GM12878 (cell line): ENCODE measurements around the gene GNG5.

Experiments
- CHD2 ChIP-seq: IDR thresholded peaks from 2 replicates; pipeline ENCODE4 v1.6.1; 2011; ENCODE audit warnings: low read depth, low read length, improper control_type of control experiment, borderline replicate concordance
- CTCF ChIP-seq, 3 experiments: IDR thresholded peaks in 2 of 3; conservative IDR thresholded peaks in 1 of 3; 2 replicates each; pipeline ENCODE4 v1.5.1; 2011; ENCODE audit warnings: low read depth in 3 of 3, low read length in 3 of 3, mild to moderate bottlenecking in 3 of 3, control low read depth in 2 of 3, moderate library complexity in 2 of 3, inconsistent platforms in 1 of 3, mixed read lengths in 1 of 3; ENCODE audit not compliant: control insufficient read depth in 2 of 3, insufficient read depth in 1 of 3; ENCODE audit errors: extremely low read depth in 1 of 3
- EP300 ChIP-seq, 2 experiments: fragments of 150-350 bp in 1 of 2; IDR thresholded peaks; 2 replicates each; pipeline ENCODE4 v1.6.1; 2011 to 2012; ENCODE audit warnings: low read depth in 2 of 2, low read length in 2 of 2, borderline replicate concordance in 1 of 2, improper control_type of control experiment in 1 of 2, inconsistent platforms in 1 of 2; ENCODE audit not compliant: control insufficient read depth in 1 of 2
- EZH2 ChIP-seq: IDR thresholded peaks from 2 replicates; pipeline ENCODE4 v1.6.1; 2012; ENCODE audit warnings: low read depth, mild to moderate bottlenecking, control low read depth, inconsistent platforms, low read length, borderline replicate concordance; ENCODE audit not compliant: control insufficient read depth
- MXI1 ChIP-seq: fragments of 150-350 bp; IDR thresholded peaks from 2 replicates; pipeline ENCODE4 v1.6.1; 2011; ENCODE audit warnings: low read depth, mild to moderate bottlenecking, inconsistent platforms, low read length, improper control_type of control experiment
- SIN3A ChIP-seq: IDR thresholded peaks from 2 replicates; pipeline ENCODE4 v1.6.1; 2012; ENCODE audit warnings: low read depth, low read length, improper control_type of control experiment
- SMAD1 ChIP-seq: fragments of 450-650 bp; IDR thresholded peaks from 2 replicates; pipeline ENCODE4 v1.6.1; 2018; ENCODE audit warnings: mild to moderate bottlenecking, low read depth; ENCODE audit not compliant: partially characterized antibody
- SMC3 ChIP-seq: IDR thresholded peaks from 2 replicates; pipeline ENCODE4 v1.6.1; 2011; ENCODE audit warnings: low read length, improper control_type of control experiment, borderline replicate concordance
- ZNF24 ChIP-seq: fragments of 450-650 bp; IDR thresholded peaks from 2 replicates; pipeline ENCODE4 v1.6.1; 2017; ENCODE audit warnings: antibody characterized with exemption, mild to moderate bottlenecking

DNA sequence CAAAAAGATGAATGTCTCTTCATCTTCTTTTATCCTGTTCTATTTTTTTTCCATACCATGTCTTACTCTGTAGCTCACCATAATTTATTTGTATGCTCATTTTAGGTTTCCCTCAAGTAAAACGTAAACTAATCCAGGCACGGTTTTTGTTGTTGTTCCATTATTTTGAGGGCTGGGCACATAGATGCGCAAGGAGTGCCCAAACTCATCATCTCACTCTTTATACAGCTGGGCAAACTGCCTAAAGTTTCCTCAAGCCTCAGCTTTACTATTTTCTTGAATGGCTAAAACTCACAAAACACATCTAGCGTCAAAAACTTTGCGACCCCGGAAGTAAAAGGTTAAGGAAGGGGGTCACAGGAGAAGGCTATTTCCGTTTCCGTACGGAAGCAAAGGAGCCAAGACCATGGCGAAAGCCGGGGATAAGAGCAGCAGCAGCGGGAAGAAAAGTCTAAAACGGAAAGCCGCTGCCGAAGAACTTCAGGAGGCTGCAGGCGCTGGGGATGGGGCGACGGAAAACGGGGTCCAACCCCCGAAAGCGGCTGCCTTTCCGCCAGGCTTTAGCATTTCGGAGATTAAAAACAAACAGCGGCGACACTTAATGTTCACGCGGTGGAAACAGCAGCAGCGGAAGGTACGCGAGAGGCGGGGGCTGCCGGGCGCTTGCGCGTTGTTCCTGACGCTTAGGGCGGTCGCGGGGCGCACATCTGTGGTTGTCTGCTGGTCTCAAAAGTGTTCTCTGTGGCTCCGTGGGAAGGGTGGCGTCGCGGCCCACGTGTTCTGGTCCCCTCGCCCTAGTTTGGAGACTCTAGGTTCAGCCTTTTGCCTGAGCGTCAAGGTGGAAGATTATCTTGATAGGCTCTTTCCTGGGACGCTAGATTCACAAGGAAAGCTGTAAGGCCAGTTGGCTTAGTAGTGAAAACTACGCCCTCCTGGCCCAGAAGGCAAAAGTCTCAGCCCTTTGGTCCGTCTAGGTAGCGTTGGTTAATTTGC is 27.2 kb downstream of the GNG5 start, which contains the start of gene RPF1:
- TF ChIP-seq SMAD1 (peak; percentile 19), CHD2 (0 out of 2 replicates have a peak, but pooled peaks have one; percentile 75), MXI1 (peak; percentile 54; the same call in 1 of the 2 replicates), CTCF (IDR thresholded peaks at IDR 0.05 in 2 of 3, conservative IDR thresholded peaks at IDR 0.05 in 1 of 3; ENCODE audit: control insufficient read depth in 2 of 3, extremely low read depth in 1 of 3, insufficient read depth in 1 of 3, low read depth in 3 of 3, low read length in 3 of 3) (no peak), ZNF24 (no peak), EZH2 (no peak), EP300 (IDR thresholded peaks at IDR 0.05; ENCODE audit: borderline replicate concordance in 1 of 2, control insufficient read depth in 1 of 2, low read depth in 2 of 2, low read length in 2 of 2) (no peak; a peak in 1 of 4 replicates), SIN3A (0 out of 2 replicates have a peak, but pooled peaks have one; percentile 38), SMC3 (no peak)
